Common myeloid progenitor, CD34-positive (primary cell): ENCODE data around the gene ANKDD1A.

Source experiments
- CTCF ChIA-PET: fragments of 350-600 bp; sonication (Branson Sonifier 250); formaldehyde crosslinking; loops from one replicate; lab custom pipeline; 2021; ENCODE audit warnings: antibody characterized with exemption; lab: Charles Lee
- POLR2A ChIA-PET: fragments of 350-600 bp; sonication (Branson Sonifier 250); formaldehyde crosslinking; loops from one replicate; lab custom pipeline; 2021; ENCODE audit warnings: antibody characterized with exemption; lab: Charles Lee
- DNase-seq, 3 donors: peaks; one replicate each; pipeline versions ENCODE4 v3.0.0 to v3.0.0-alpha.2; 2013
- H3K27ac ChIP-seq, 2 experiments: 1 replicate in 1 of 2; 2 replicates in 1 of 2; pipeline ENCODE4 v1.7.0; 2013; ENCODE audit warnings: inconsistent platforms in 2 of 2, low read length in 2 of 2, mild to moderate bottlenecking in 2 of 2, low read depth in 1 of 2, moderate library complexity in 1 of 2; ENCODE audit not compliant: severe bottlenecking in 2 of 2, insufficient read depth in 1 of 2, poor library complexity in 1 of 2
- H3K27me3 ChIP-seq, 5 experiments: replicated peaks in 2 of 5; 1 replicate in 3 of 5; 2 replicates in 2 of 5; pipeline versions ENCODE4 v1.6.1 to v1.7.0; 2013; ENCODE audit warnings: low read length in 4 of 5, mild to moderate bottlenecking in 2 of 5, moderate library complexity in 2 of 5, inconsistent platforms in 1 of 5; ENCODE audit not compliant: insufficient read depth in 5 of 5, control insufficient read depth in 4 of 5
- H3K36me3 ChIP-seq, 4 experiments: 1 replicate in 2 of 4; 2 replicates in 2 of 4; pipeline versions ENCODE4 v1.6.1 to v1.7.0; 2013; ENCODE audit warnings: low read length in 3 of 4, control low read depth in 1 of 4, mild to moderate bottlenecking in 1 of 4; ENCODE audit not compliant: control insufficient read depth in 4 of 4, insufficient read depth in 4 of 4
- H3K4me1 ChIP-seq, 4 experiments: 1 replicate in 3 of 4; 2 replicates in 1 of 4; pipeline versions ENCODE4 v1.6.1 to v1.7.1; 2013; ENCODE audit warnings: low read length in 3 of 4, mild to moderate bottlenecking in 3 of 4, control low read depth in 1 of 4, inconsistent platforms in 1 of 4, moderate library complexity in 1 of 4; ENCODE audit not compliant: control insufficient read depth in 4 of 4, insufficient read depth in 4 of 4; ENCODE audit errors: control extremely low read depth in 1 of 4
- H3K4me3 ChIP-seq, 7 experiments: 1 replicate in 4 of 7; 2 replicates in 3 of 7; pipeline versions ENCODE4 v1.5.1 to v1.7.0; 2013; ENCODE audit warnings: mild to moderate bottlenecking in 7 of 7, low read length in 6 of 7, moderate library complexity in 6 of 7, inconsistent platforms in 2 of 7, low read depth in 2 of 7, control low read depth in 1 of 7; ENCODE audit not compliant: insufficient read depth in 4 of 7, control insufficient read depth in 1 of 7; ENCODE audit errors: extremely low read depth in 1 of 7
- H3K9me3 ChIP-seq, 5 experiments: 1 replicate in 4 of 5; 2 replicates in 1 of 5; pipeline versions ENCODE4 v1.6.1 to v1.7.1; 2013; ENCODE audit warnings: low read length in 4 of 5, mild to moderate bottlenecking in 2 of 5, inconsistent platforms in 1 of 5, low read depth in 1 of 5, moderate library complexity in 1 of 5; ENCODE audit not compliant: control insufficient read depth in 4 of 5, insufficient read depth in 2 of 5; ENCODE audit errors: control extremely low read depth in 1 of 5
- WGBS: methylation state at CpG from one replicate; pipeline ENCODE4 v1.1.5; 2013; ENCODE audit not compliant: insufficient coverage; 5-methylcytosine and 5-hydroxymethylcytosine counted together

Gene ANKDD1A

DNA sequence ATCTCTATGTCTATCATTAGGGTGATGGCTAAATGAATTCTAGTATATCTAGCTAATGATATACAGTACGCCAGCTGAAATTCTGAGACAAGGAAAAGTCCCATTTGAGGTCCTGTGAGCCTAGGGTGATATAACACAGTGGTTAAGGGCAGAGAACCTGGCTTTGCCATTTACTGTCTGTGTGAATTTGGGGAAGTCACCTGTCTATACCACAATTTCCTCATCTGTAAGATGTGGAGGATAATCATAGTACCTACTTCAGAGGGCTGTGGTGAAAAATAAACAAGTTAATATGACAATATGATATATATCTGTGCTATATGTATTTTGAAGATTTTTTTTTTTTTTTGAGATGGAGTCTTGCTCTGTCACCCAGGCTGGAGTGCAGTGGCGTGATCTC lies 9.8 kb upstream of the ANKDD1A start:
- no peak overlapping the region for H3K4me3 ChIP-seq
- H3K4me1 ChIP-seq, result peaks cover 3 to 27% (median 21%) of the 10 kb centered on the region in 4 experiments
- POLR2A ChIA-PET, result interaction anchor here (0.7 kb wide), 1 partner anchor 64 kb away, joined by 6 read pairs; no protein-coding TSS in a partner anchor
- peaks cover 0 to 9% (median 3%) of the 10 kb centered on the region in 5 experiments for H3K9me3 ChIP-seq
- H3K36me3 ChIP-seq, result no peaks in the 10 kb centered on the region
- H3K27me3 ChIP-seq, result no peaks in the 10 kb centered on the region
- CTCF ChIA-PET, result interaction anchor here (0.8 to 6.1 kb wide), 2 partner anchors 20 to 171 kb away, joined by 3 to 41 read pairs; no protein-coding TSS in a partner anchor
- DNase-seq, result peak in 2 of 3 donors; percentile 56 to 73
- WGBS, result no CpG with 5 or more reads among the region's 2 CpGs
- H3K27ac ChIP-seq, result no peak overlapping the region

DNA sequence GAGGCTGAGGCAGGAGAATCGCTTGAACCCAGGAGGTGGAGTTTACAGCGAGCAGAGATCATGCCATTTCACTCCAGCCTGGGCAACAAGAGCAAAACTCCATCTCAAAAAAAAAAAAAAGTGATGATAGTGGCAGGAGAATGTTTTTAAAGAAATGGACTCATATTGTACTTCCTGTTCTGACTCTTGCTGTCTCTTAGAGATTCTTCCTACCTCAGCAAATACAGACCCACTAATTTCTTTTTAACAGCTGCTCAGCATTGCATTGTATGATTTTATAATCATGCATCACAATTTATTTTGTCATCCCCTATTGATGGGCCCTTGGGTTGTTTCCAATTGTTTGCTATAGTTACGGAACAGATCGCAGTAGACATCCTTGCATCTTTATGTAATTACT lies 8.8 kb upstream of the ANKDD1A start:
- Histone ChIP-seq H3K36me3 (no peaks in the 10 kb centered on the region), H3K27ac (no peak overlapping the region), H3K4me3 (no peak overlapping the region), H3K27me3 (no peaks in the 10 kb centered on the region), H3K9me3 (peaks cover 0 to 9% (median 3%) of the 10 kb centered on the region in 5 experiments), H3K4me1 (peaks cover 3 to 17% (median 11%) of the 10 kb centered on the region in 4 experiments)
- DNase-seq, result no peak
- no CpG with 5 or more reads among the region's 4 CpGs for WGBS
- ChIA-PET CTCF (interaction anchor here (0.6 to 6.1 kb wide), 6 partner anchors 9 to 182 kb away, joined by 3 to 41 read pairs (median 4); no protein-coding TSS in a partner anchor), POLR2A (no interaction called here)

DNA sequence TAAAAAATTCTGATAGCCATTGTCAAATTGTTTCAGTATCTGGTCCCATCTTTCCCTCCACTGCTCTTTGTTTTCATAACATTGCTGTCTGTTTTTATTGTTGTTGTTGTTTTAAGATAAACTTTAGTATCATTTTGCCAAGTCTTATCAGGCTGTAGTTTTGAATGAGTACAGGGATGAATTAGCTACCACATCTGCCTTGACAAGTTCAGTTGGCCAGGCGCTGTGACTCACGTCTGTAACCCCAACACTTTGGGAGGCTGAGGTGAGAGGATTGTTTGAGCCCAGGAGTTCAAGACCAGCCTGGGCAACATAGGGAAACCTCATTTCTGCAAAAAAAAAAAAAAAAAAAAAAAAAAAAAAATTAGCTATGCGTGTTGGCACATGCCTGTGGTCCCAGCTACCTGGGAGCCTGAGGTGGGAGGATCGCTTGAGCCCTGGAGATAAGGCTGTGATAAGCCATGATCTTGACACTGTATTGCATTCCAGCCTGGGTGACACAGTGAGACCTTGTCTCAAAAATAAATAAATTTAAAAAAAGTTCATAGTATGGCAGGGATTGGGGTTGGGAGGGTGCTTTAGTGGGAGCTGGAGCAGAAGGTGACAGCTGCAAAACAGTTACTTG lies 8.3 kb upstream of the ANKDD1A start:
- Histone ChIP-seq H3K4me3 (no peak overlapping the region), H3K27ac (no peak overlapping the region), H3K9me3 (peaks cover 0 to 9% (median 3%) of the 10 kb centered on the region in 5 experiments), H3K4me1 (peaks cover 3 to 12% (median 6%) of the 10 kb centered on the region in 4 experiments), H3K36me3 (no peaks in the 10 kb centered on the region), H3K27me3 (no peaks in the 10 kb centered on the region)
- ChIA-PET CTCF (interaction anchor here (0.8 to 6.1 kb wide), 6 partner anchors 10 to 183 kb away, joined by 3 to 41 read pairs (median 4); no protein-coding TSS in a partner anchor), POLR2A (interaction anchor here (0.7 kb wide), 1 partner anchor 100 kb away, joined by 5 read pairs; no protein-coding TSS in a partner anchor)
- WGBS, result no CpG with 5 or more reads among the region's 4 CpGs
- no peak for DNase-seq

DNA sequence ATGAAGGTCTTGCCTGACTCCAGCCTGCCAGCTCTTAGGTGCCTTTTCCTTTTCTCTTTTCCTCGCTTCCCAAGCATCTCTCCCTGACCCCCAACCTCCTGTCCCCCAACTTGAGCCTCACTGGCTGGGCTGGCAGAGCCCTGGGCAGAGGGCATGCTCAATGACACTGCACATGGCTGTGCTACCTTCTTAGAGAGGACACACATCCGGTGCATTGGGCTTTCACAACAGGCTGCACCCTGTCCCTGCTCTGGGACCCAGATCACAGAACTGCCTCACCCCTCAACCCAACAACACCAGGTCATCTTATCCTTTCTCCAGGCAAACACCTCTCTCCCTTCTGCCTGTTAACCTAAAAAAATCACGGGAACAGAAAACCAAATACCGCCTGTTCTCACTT lies 7.5 kb upstream of the ANKDD1A start:
- CTCF ChIA-PET, result interaction anchor here (1.0 to 6.1 kb wide), 6 partner anchors 10 to 183 kb away, joined by 3 to 41 read pairs (median 6); no protein-coding TSS in a partner anchor
- no peak overlapping the region for H3K4me3 ChIP-seq
- no peaks in the 10 kb centered on the region for H3K27me3 ChIP-seq
- peaks cover 3 to 10% (median 6%) of the 10 kb centered on the region in 4 experiments for H3K4me1 ChIP-seq
- 100% methylated on average over 4 of the region's 4 CpGs for WGBS
- POLR2A ChIA-PET, result interaction anchor here (0.7 kb wide), 1 partner anchor 100 kb away, joined by 5 read pairs; no protein-coding TSS in a partner anchor
- H3K27ac ChIP-seq, result no peak overlapping the region
- H3K9me3 ChIP-seq, result peaks cover 0 to 9% (median 3%) of the 10 kb centered on the region in 5 experiments
- H3K36me3 ChIP-seq, result no peaks in the 10 kb centered on the region
- DNase-seq, result no peak

DNA sequence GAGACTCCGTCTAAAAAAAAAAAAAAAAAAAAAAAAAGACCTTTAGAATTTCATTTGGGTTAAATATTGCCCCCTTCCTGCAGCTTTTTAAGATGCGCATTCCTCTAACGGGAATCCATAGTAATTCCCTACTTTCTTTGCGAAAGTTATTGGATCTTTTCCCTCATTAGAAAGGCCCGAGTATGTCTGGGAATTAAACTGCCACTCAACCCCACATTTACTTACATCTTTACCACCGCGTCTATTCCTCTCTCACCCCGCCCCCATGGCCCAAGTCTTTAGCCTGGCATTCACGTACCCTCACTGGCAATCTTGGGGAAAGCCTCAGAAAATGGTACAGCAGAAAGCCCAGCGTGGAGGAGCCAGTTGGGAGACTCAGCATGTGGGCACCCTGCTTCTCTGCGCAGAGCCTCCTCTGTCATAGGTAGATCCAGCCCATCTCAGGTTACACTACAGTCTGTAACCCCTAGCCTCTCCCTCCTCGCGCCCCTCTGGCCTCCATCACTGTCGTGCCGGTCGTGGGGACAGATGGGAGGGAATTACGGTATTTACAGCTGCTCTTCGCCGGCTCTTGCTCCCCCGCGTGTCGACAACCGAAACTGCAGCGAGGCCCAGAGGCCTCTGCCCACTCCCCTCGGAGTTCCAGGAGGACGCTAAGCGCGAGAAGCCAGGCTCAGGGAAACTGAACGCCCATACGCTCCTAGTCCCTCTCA lies 6.4 kb upstream of the ANKDD1A start:
- Histone ChIP-seq H3K27me3 (peaks cover 0 to 1% (median 0%) of the 10 kb centered on the region in 5 experiments), H3K27ac (no peak overlapping the region), H3K9me3 (peaks cover 0 to 9% (median 3%) of the 10 kb centered on the region in 5 experiments), H3K4me1 (peaks cover 3 to 10% (median 6%) of the 10 kb centered on the region in 4 experiments), H3K4me3 (peak overlapping the region in 4 of 7 experiments; percentile 55 to 73 (median 63)), H3K36me3 (no peaks in the 10 kb centered on the region)
- peak; percentile 81 to 86 (median 86) for DNase-seq
- WGBS, result 22% methylated on average over 24 of the region's 30 CpGs
- ChIA-PET CTCF (interaction anchor here (0.8 to 6.1 kb wide), 12 partner anchors 11 to 174 kb away, joined by 3 to 41 read pairs (median 8); no protein-coding TSS in a partner anchor), POLR2A (interaction anchor here (0.6 to 1.6 kb wide), 5 partner anchors 10 to 122 kb away, joined by 3 to 5 read pairs (median 3); no protein-coding TSS in a partner anchor)

DNA sequence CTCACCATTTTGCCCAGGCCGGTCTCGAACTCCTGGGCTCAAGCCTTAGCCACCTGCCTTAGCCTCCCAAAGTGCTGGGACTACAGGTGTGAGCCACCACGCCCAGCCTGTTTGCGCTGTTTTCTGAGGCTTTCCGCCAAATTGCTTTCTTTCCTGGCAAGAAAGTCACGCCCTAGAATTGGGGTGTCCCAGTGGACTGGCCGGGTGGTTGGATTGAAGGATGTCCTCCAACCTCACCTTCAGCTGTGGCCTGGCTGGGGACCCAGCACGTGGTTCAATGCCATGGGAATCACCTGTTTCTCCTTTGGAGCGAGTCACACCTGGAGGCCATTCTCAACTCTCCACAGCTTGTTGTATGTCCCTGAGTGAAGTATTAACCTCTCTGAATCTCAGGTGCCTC lies 5.8 kb upstream of the ANKDD1A start:
- Histone ChIP-seq H3K27me3 (peaks cover 0 to 4% (median 0%) of the 10 kb centered on the region in 5 experiments), H3K4me3 (no peak overlapping the region), H3K4me1 (peaks cover 3 to 10% (median 6%) of the 10 kb centered on the region in 4 experiments), H3K27ac (no peak overlapping the region), H3K9me3 (peaks cover 0 to 6% (median 2%) of the 10 kb centered on the region in 5 experiments), H3K36me3 (no peaks in the 10 kb centered on the region)
- DNase-seq, result no peak
- 96% methylated on average over 8 of the region's 9 CpGs for WGBS
- POLR2A ChIA-PET, result interaction anchor here (0.9 to 1.6 kb wide), 3 partner anchors 11 to 49 kb away, joined by 3 to 5 read pairs (median 4); no protein-coding TSS in a partner anchor
- CTCF ChIA-PET, result interaction anchor here (0.6 to 6.1 kb wide), 19 partner anchors 9 to 178 kb away, joined by 3 to 41 read pairs (median 4); no protein-coding TSS in a partner anchor
